ENCODE measurements around the gene ANAPC1. TPM values are rescaled to one million over a fixed set of nuclear protein-coding genes. Genes with fewer than 3 reads are reported as not detected.
"Not testable (repeated sequence)": the region's sequence is repeated elsewhere in the genome, so short reads cannot be mapped to it uniquely, and the experiment has no call there.

The ANAPC1 gene
- total and polyA plus RNA-seq, 10 of the 15 experiments (the other 5 are each of a cell fraction or from before 2014, with no cell fraction given) = 10.0 to 108 (median 53.6) TPM

GRCh38 chr2:111911295-111911977 is 27.4 kb upstream of the ANAPC1 start:
- RAD21 ChIA-PET (ENCODE audit: unreplicated experiment) = interaction anchor here (1.1 kb wide), 1 partner anchor 11 kb away, joined by 5 read pairs; no protein-coding TSS in a partner anchor
- H2AFZ ChIP-seq (ENCODE audit: control insufficient read depth, low read depth, low read length); H3K27me3 ChIP-seq (replicated peaks in 1 of 2; ENCODE audit: control insufficient read depth in 2 of 2, insufficient read depth in 2 of 2, low read length in 1 of 2); H3K9ac ChIP-seq (ENCODE audit: control insufficient read depth, insufficient read depth, low read length); H3K4me2 ChIP-seq (ENCODE audit: control insufficient read depth, insufficient read depth); DNase-seq (ENCODE audit: low read depth, low spot score); FAIRE-seq; H3K4me1 ChIP-seq (ENCODE audit: control insufficient read depth, insufficient read depth, low read length); ATAC-seq; H4K20me1 ChIP-seq (ENCODE audit: control insufficient read depth, insufficient read depth); intact Hi-C loops (cut with micrococcal nuclease; ENCODE audit: unreplicated experiment); in situ Hi-C loops (cut with MboI); H3K36me3 ChIP-seq (ENCODE audit: control insufficient read depth in 2 of 2, insufficient read depth in 2 of 2, low read length in 1 of 2); H3K4me3 ChIP-seq; H3K27ac ChIP-seq (ENCODE audit: control insufficient read depth, insufficient read depth); BruUV-seq (replicated peaks); H3K79me2 ChIP-seq (ENCODE audit: control insufficient read depth, insufficient read depth, low read length); H3K9me3 ChIP-seq (replicated peaks; ENCODE audit: control insufficient read depth, insufficient read depth, low read length): not testable (repeated sequence)
- WGBS (ENCODE audit: insufficient coverage, insufficient replicate concordance, low lambda C conversion rate, missing lambda C conversion rate) = 35% methylated on average over 6 of the region's 7 CpGs
- POLR2A ChIA-PET = interaction anchor here (2.6 kb wide), 1 partner anchor 12 kb away, joined by 10 read pairs; no protein-coding TSS in a partner anchor
- SMC1A ChIA-PET (ENCODE audit: uncharacterized antibody, unreplicated experiment) = interaction anchor here (0.7 to 2.0 kb wide), 4 partner anchors 8 to 139 kb away, joined by 3 to 6 read pairs (median 4); no protein-coding TSS in a partner anchor
- CTCF ChIA-PET = interaction anchor here (0.6 to 2.7 kb wide), 5 partner anchors 8 to 1387 kb away, joined by 3 to 20 read pairs (median 8); no protein-coding TSS in a partner anchor

- no peaks in the 10 kb centered on the region for H3K9me3 ChIP-seq (replicated peaks; ENCODE audit: control insufficient read depth, insufficient read depth, low read length)
- no peak overlapping the region for H2AFZ ChIP-seq (ENCODE audit: control insufficient read depth, low read depth, low read length)
- H3K4me2 ChIP-seq (ENCODE audit: control insufficient read depth, insufficient read depth) = no peak overlapping the region
- DNase-seq (ENCODE audit: low read depth, low spot score) (no peak), FAIRE-seq (no peak), ATAC-seq (no peak)
- CTCF ChIA-PET = interaction anchor here (0.8 to 2.7 kb wide), 5 partner anchors 8 to 90 kb away, joined by 3 to 20 read pairs (median 8); no protein-coding TSS in a partner anchor
- H3K36me3 ChIP-seq (ENCODE audit: control insufficient read depth in 2 of 2, insufficient read depth in 2 of 2, low read length in 1 of 2) = no peaks in the 10 kb centered on the region
- H3K27me3 ChIP-seq (replicated peaks in 1 of 2; ENCODE audit: control insufficient read depth in 2 of 2, insufficient read depth in 2 of 2, low read length in 1 of 2) = no peaks in the 10 kb centered on the region
- peaks cover 7% of the 10 kb centered on the region for H3K4me1 ChIP-seq (ENCODE audit: control insufficient read depth, insufficient read depth, low read length)
- TF ChIP-seq BCL3 (IDR thresholded peaks at IDR 0.05; ENCODE audit: borderline replicate concordance, insufficient read depth, low read depth, low read length, poor library complexity, severe bottlenecking) (no peak), IKZF2 (IDR thresholded peaks at IDR 0.05) (no peak), STAT1 (conservative IDR thresholded peaks at IDR 0.05) (no peak), IRF4 (IDR thresholded peaks at IDR 0.05; ENCODE audit: low read depth, low read length) (no peak), ZZZ3 (IDR thresholded peaks at IDR 0.05; ENCODE audit: control insufficient read depth, insufficient read length, low read depth) (no peak), PAX8 (IDR thresholded peaks at IDR 0.05) (no peak), MEF2A (IDR thresholded peaks at IDR 0.05; ENCODE audit: insufficient read depth, low read depth, low read length) (no peak), SREBF2 (IDR thresholded peaks at IDR 0.05; ENCODE audit: low read length) (no peak), CHD4 (IDR thresholded peaks at IDR 0.05) (no peak), FOXM1 (IDR thresholded peaks at IDR 0.05; ENCODE audit: low read depth, low read length) (no peak), POLR2A (IDR thresholded peaks at IDR 0.05; ENCODE audit: low read depth, low read length) (no peak)
- H3K27ac ChIP-seq (ENCODE audit: control insufficient read depth, insufficient read depth) = no peak overlapping the region
- H4K20me1 ChIP-seq (ENCODE audit: control insufficient read depth, insufficient read depth) = no peaks in the 10 kb centered on the region
- H3K9ac ChIP-seq (ENCODE audit: control insufficient read depth, insufficient read depth, low read length) = no peak overlapping the region
- H3K79me2 ChIP-seq (ENCODE audit: control insufficient read depth, insufficient read depth, low read length) = no peaks in the 10 kb centered on the region
- intact Hi-C loops (cut with micrococcal nuclease; ENCODE audit: unreplicated experiment) (no loop called here), in situ Hi-C loops (cut with MboI) (no loop called here)
- POLR2A ChIA-PET = interaction anchor here (0.6 to 2.6 kb wide), 3 partner anchors 11 to 135 kb away, joined by 6 to 10 read pairs (median 7); no protein-coding TSS in a partner anchor
- no peak overlapping the region for H3K4me3 ChIP-seq
- no TSS peak for BruUV-seq (replicated peaks)
- 46% methylated on average over 2 of the region's 2 CpGs for WGBS (ENCODE audit: insufficient coverage, insufficient replicate concordance, low lambda C conversion rate, missing lambda C conversion rate)
- SMC1A ChIA-PET (ENCODE audit: uncharacterized antibody, unreplicated experiment) = interaction anchor here (0.7 to 2.0 kb wide), 4 partner anchors 8 to 140 kb away, joined by 3 to 6 read pairs (median 4); no protein-coding TSS in a partner anchor
- RAD21 ChIA-PET (ENCODE audit: unreplicated experiment) = interaction anchor here (1.1 kb wide), 1 partner anchor 10 kb away, joined by 5 read pairs; no protein-coding TSS in a partner anchor
Observed at GRCh38 chr2:111910609-111911277, 26.8 kb upstream of the ANAPC1 start.

Data from GM12878 (cell line).